Measurements from ENCODE around the gene ST3GAL3.

ST3GAL3 gene

DNA sequence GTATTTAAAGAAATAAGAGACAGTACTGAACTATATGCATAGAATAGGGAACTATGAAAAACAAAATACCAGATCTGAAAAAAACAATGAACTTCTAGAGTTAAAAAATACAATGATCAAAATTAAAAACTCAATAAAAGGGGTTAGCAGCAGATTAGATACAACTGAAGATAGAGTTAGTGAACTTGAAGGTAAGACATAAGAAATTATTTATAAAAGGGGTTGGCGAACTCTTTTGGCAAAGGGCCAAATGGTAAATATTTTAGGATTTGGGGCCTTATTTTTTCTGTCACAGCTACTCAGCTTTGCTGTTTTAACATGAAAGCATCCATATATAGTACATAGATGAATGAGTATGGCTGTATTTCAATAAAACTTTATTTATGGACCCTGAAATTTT is 111.4 kb downstream of the ST3GAL3 start:
- TF ChIP-seq, protein P1, sequence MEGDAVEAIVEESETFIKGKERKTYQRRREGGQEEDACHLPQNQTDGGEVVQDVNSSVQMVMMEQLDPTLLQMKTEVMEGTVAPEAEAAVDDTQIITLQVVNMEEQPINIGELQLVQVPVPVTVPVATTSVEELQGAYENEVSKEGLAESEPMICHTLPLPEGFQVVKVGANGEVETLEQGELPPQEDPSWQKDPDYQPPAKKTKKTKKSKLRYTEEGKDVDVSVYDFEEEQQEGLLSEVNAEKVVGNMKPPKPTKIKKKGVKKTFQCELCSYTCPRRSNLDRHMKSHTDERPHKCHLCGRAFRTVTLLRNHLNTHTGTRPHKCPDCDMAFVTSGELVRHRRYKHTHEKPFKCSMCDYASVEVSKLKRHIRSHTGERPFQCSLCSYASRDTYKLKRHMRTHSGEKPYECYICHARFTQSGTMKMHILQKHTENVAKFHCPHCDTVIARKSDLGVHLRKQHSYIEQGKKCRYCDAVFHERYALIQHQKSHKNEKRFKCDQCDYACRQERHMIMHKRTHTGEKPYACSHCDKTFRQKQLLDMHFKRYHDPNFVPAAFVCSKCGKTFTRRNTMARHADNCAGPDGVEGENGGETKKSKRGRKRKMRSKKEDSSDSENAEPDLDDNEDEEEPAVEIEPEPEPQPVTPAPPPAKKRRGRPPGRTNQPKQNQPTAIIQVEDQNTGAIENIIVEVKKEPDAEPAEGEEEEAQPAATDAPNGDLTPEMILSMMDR (IDR thresholded peaks at IDR 0.05; ENCODE audit: insufficient read depth, low read length, poor library complexity, severe bottlenecking) = no peak
- no peak for DNase-seq (ENCODE audit: extremely low read depth, insufficient read length)
- no peak overlapping the region for H3K4me3 ChIP-seq (replicated peaks; ENCODE audit: low read depth, low read length)
- H3K36me3 ChIP-seq (ENCODE audit: control insufficient read depth, insufficient read depth, low read length) = peaks cover 4% of the 10 kb centered on the region
- no peaks in the 10 kb centered on the region for H3K27me3 ChIP-seq (replicated peaks; ENCODE audit: control insufficient read depth, insufficient read depth, low read length)

DNA sequence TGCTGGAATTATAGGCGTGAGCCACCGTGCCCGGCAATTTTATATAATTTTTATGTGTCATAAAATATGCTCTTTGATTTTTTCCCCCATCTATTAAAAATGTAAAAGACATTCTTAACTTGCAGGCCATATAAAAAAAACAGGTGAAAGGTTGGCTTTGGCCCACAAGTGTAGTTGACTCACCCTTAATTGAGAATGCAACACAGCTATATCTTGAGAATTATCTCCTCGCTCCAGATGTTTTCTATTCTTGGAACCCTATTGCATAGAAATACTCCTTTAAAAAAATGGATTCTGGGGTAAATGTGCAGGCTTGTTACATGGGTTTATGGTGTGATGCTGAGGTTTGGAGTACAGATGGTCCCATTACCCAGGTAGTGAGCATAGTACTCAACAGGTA is 112.0 kb downstream of the ST3GAL3 start:
- H3K27me3 ChIP-seq (replicated peaks; ENCODE audit: control insufficient read depth, insufficient read depth, low read length) = no peaks in the 10 kb centered on the region

DNA sequence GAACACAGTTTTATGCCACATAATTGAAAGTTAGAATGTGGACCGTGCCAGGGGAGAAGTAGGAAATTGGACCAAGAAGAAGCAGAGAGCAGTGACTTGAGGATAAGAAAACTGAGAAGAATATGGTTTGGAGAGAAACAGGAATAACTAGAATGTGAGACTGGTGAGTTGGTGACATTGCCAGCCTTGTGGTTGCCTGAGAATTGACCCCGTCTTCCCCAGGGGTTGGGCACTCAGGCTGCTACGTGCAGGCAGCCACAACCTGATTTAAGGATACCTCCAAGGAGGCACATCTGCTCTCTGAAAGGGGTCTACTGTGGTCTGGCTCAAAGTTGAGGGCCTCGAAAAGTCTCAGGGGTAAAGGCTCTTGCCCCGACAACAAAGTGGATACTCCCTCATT is 114.1 kb downstream of the ST3GAL3 start:
- DNase-seq (ENCODE audit: extremely low read depth, insufficient read length) = no peak
- TF ChIP-seq, protein P1 (IDR thresholded peaks at IDR 0.05; ENCODE audit: insufficient read depth, low read length, poor library complexity, severe bottlenecking) = no peak
- H3K36me3 ChIP-seq (ENCODE audit: control insufficient read depth, insufficient read depth, low read length) = peaks cover 1% of the 10 kb centered on the region
- H3K4me3 ChIP-seq (replicated peaks; ENCODE audit: low read depth, low read length) = no peak overlapping the region
- no peaks in the 10 kb centered on the region for H3K27me3 ChIP-seq (replicated peaks; ENCODE audit: control insufficient read depth, insufficient read depth, low read length)

More for the DNA sequence above, 112.0 kb downstream of the ST3GAL3 start:
- Histone ChIP-seq H3K4me3 (replicated peaks; ENCODE audit: low read depth, low read length) (no peak overlapping the region), H3K36me3 (ENCODE audit: control insufficient read depth, insufficient read depth, low read length) (peaks cover 4% of the 10 kb centered on the region)
- DNase-seq (ENCODE audit: extremely low read depth, insufficient read length) = no peak
- TF ChIP-seq, protein P1 (IDR thresholded peaks at IDR 0.05; ENCODE audit: insufficient read depth, low read length, poor library complexity, severe bottlenecking) = no peak

DNA sequence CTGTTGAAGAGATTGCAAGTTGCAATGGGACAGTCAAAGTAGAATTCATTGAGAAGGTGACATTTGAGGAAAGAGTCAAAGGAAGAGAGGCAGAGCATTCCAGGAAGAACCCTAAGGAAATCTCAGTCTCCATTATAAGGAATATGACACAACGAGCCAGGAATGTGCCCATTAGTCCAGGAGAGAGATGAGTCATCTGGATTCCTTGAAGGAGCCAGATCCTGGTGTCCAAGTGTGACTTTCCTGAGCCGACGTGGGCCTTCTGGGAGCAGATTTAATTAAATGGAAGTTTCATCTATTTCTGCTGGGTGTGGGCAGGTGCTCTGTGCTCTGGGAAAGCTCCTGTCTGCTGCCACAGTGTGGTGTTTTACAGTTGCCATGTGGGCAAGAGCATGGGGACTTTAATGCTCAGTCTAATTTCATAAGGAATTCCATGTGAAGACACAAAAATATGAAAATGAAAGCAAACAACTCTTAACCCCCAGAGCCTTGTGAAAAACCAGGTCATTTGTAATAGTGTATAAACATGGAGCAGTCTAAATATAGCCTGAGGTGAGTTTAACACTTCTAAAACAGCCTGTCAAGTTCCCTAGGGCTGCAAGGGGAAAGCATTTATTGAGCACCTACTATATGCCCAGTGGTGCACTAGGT is 114.8 kb downstream of the ST3GAL3 start:
- H3K27me3 ChIP-seq (replicated peaks; ENCODE audit: control insufficient read depth, insufficient read depth, low read length) = no peaks in the 10 kb centered on the region
- TF ChIP-seq, protein P1 (IDR thresholded peaks at IDR 0.05; ENCODE audit: insufficient read depth, low read length, poor library complexity, severe bottlenecking) = no peak
- no peak overlapping the region for H3K4me3 ChIP-seq (replicated peaks; ENCODE audit: low read depth, low read length)
- DNase-seq (ENCODE audit: extremely low read depth, insufficient read length) = no peak
- H3K36me3 ChIP-seq (ENCODE audit: control insufficient read depth, insufficient read depth, low read length) = peaks cover 1% of the 10 kb centered on the region

DNA sequence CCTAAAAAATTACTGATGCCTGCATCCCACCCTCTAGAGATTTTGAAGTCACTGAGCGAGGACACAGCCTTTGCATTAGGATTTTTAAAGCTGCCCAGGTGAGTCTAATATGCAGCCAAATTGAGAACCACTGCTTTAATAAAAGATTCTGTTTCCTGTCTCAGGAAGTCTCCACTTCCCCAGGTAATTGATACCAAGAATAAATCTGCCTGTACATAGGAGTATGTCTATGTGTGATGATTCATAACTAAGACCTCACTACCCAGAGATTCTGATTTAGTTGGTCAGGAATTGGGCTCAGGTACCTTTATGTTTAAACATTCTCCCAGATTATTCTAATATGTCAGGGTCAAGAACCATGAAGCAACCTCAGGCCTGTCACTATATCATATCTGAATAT is 117.5 kb downstream of the ST3GAL3 start:
- Histone ChIP-seq H3K27me3 (replicated peaks; ENCODE audit: control insufficient read depth, insufficient read depth, low read length) (no peaks in the 10 kb centered on the region), H3K4me3 (replicated peaks; ENCODE audit: low read depth, low read length) (no peak overlapping the region), H3K36me3 (ENCODE audit: control insufficient read depth, insufficient read depth, low read length) (peaks cover 1% of the 10 kb centered on the region; the same call in 1 of the 2 replicates)
- DNase-seq (ENCODE audit: extremely low read depth, insufficient read length) = no peak
- TF ChIP-seq, protein P1 (IDR thresholded peaks at IDR 0.05; ENCODE audit: insufficient read depth, low read length, poor library complexity, severe bottlenecking) = no peak

DNA sequence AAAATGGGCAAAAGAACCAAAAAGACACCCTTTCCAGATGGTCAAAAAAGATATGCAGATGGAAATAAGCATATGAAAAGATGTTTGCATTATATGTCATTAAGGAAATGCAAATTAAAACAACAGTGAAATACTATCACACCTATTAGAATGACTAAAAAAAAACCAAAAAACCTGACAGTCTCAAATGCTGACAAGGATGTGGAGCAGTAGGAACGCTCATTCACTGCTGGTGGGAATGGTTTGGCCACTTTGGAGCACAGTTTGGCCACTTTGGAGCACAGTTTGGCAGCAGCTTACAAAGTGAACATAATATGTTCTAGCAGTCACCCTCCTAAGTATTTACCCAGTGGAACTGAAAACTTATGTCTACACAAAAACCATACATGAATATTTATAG is 121.2 kb downstream of the ST3GAL3 start:
- H3K36me3 ChIP-seq (ENCODE audit: control insufficient read depth, insufficient read depth, low read length) = no peaks in the 10 kb centered on the region
- TF ChIP-seq, protein P1 (IDR thresholded peaks at IDR 0.05; ENCODE audit: insufficient read depth, low read length, poor library complexity, severe bottlenecking) = no peak
- DNase-seq (ENCODE audit: extremely low read depth, insufficient read length) = no peak
- no peak overlapping the region for H3K4me3 ChIP-seq (replicated peaks; ENCODE audit: low read depth, low read length)
- H3K27me3 ChIP-seq (replicated peaks; ENCODE audit: control insufficient read depth, insufficient read depth, low read length) = no peaks in the 10 kb centered on the region

All from GM06990 (cell line).